Astrocyte (in vitro differentiated cells and primary cell): ENCODE data around the gene TIPIN. TPM values are rescaled to one million over a fixed set of nuclear protein-coding genes. Genes with fewer than 3 reads are reported as not detected.

Experiments used
- DNase-seq: peaks from one replicate; pipeline ENCODE4 v3.0.0-alpha.2; 2010; ENCODE audit warnings: low read depth
- FAIRE-seq: peaks from 2 replicates; lab custom pipeline; 2011; peaks lifted over from hg19 to GRCh38; lab: Jason Lieb, UNC
- H2AFZ ChIP-seq: 2 replicates; pipeline ENCODE4 v1.6.0; 2012; ENCODE audit warnings: low read depth, low read length, inconsistent platforms
- H3K27ac ChIP-seq: 2 replicates; pipeline ENCODE4 v1.5.1; 2011; ENCODE audit warnings: low read depth, low read length, inconsistent platforms
- H3K27me3 ChIP-seq: 2 replicates; pipeline ENCODE4 v1.6.0; 2011; ENCODE audit warnings: low read length, inconsistent platforms; ENCODE audit not compliant: insufficient read depth
- H3K36me3 ChIP-seq: 2 replicates; pipeline ENCODE4 v1.5.1; 2011; ENCODE audit warnings: low read length, inconsistent platforms; ENCODE audit not compliant: insufficient read depth
- H3K4me1 ChIP-seq: 2 replicates; pipeline ENCODE4 v1.5.1; 2011; ENCODE audit warnings: low read length, inconsistent platforms; ENCODE audit not compliant: insufficient read depth
- H3K4me2 ChIP-seq: 2 replicates; pipeline ENCODE4 v1.6.0; 2012; ENCODE audit warnings: low read length, inconsistent platforms
- H3K4me3 ChIP-seq: 2 replicates; pipeline ENCODE4 v1.5.1; 2011; ENCODE audit warnings: low read depth, mild to moderate bottlenecking, low read length, inconsistent platforms; ENCODE audit not compliant: insufficient read depth
- H3K79me2 ChIP-seq: 2 replicates; pipeline ENCODE4 v1.6.0; 2012; ENCODE audit warnings: mild to moderate bottlenecking, low read length, inconsistent platforms; ENCODE audit not compliant: insufficient read depth
- H3K9ac ChIP-seq: 2 replicates; pipeline ENCODE4 v1.6.0; 2012; ENCODE audit warnings: mild to moderate bottlenecking, low read length, inconsistent platforms
- H3K9me3 ChIP-seq: 2 replicates; pipeline ENCODE4 v1.5.1; 2012; ENCODE audit warnings: low read depth, mild to moderate bottlenecking, low read length, inconsistent platforms; ENCODE audit not compliant: insufficient read depth
- H4K20me1 ChIP-seq: 2 replicates; pipeline ENCODE4 v1.6.0; 2012; ENCODE audit warnings: low read length, inconsistent platforms; ENCODE audit not compliant: insufficient read depth
- H3K27ac Mint-ChIP-seq: one replicate; pipeline ENCODE4 v1.8.0; 2021; ENCODE audit warnings: mild to moderate bottlenecking, mixed read lengths; ENCODE audit not compliant: unreplicated experiment
- H3K27me3 Mint-ChIP-seq: one replicate; pipeline ENCODE4 v1.8.0; 2021; ENCODE audit warnings: low read depth, mixed read lengths; ENCODE audit not compliant: unreplicated experiment
- H3K36me3 Mint-ChIP-seq: one replicate; pipeline ENCODE4 v1.8.0; 2021; ENCODE audit warnings: low read depth, mixed read lengths; ENCODE audit not compliant: unreplicated experiment
- H3K4me1 Mint-ChIP-seq: one replicate; pipeline ENCODE4 v1.8.0; 2021; ENCODE audit warnings: low read depth, mixed read lengths; ENCODE audit not compliant: unreplicated experiment
- H3K4me3 Mint-ChIP-seq: one replicate; pipeline ENCODE4 v1.8.0; 2021; ENCODE audit warnings: mild to moderate bottlenecking, moderate library complexity, mixed read lengths; ENCODE audit not compliant: unreplicated experiment
- H3K9me3 Mint-ChIP-seq: one replicate; pipeline ENCODE4 v1.8.0; 2021; ENCODE audit warnings: mild to moderate bottlenecking, mixed read lengths; ENCODE audit not compliant: unreplicated experiment
- CTCF ChIP-seq: IDR thresholded peaks from 2 replicates; pipeline ENCODE4 v1.5.1; 2011; ENCODE audit warnings: low read depth, mild to moderate bottlenecking, inconsistent platforms, low read length, moderate library complexity; ENCODE audit not compliant: insufficient read depth
- EZH2 ChIP-seq: IDR thresholded peaks from 2 replicates; pipeline ENCODE4 v1.6.1; 2012; ENCODE audit warnings: mild to moderate bottlenecking, low read length, inconsistent platforms; ENCODE audit not compliant: insufficient read depth
- total RNA-seq: library from RNA; stranded (reverse); gene quantifications from 2 replicates; pipeline ENCODE4 v1.2.1, GENCODE V29; 2021

The TIPIN gene
- total RNA-seq, 1 donor from 2014 or later: 5.6 TPM

DNA sequence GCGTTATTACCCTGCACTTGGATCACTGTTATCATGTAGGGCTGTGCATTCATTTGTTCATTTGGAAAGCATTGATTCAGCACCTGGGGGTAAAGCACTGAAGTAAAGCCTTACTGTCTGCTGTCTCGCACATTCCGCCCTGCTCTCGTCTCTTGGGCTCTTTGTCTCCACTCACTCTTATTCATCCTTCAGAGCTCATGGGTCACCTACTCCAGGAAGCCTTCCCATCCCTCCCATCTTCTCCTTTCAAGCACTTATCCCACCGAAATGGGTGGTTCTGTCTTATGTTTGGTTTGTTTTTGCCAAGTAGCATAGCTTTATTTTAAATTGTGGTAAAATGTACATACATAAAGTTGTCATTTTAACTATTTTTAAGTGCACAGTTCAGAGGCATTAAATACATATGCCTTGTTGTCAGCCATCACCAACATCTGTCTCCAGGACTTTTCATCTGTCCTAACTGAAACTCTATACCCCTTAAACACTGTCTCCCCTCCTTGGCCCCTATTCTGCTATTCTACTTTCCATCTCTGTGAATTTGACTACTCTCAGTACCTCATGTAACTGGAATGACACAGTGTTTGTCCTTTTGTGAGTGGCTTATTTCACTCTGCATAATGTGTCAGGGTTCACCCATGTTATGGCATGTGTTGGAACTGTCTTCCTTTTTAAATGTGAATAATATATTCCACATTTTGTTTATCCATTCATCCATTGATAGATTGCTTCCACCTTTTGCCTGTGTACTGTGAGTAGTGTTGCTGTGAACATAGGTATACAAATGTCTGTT, 53.8 kb downstream of the TIPIN start:
- H3K4me2 ChIP-seq: no peak overlapping the region
- Mint-ChIP-seq H3K4me1 (peaks cover 4% of the 10 kb centered on the region), H3K4me3 (no peak overlapping the region), H3K9me3 (no peaks in the 10 kb centered on the region), H3K27me3 (no peaks in the 10 kb centered on the region), H3K27ac (no peak overlapping the region), H3K36me3 (peaks cover 2% of the 10 kb centered on the region)
- no peaks in the 10 kb centered on the region for H3K36me3 ChIP-seq
- H4K20me1 ChIP-seq: no peaks in the 10 kb centered on the region
- no peaks in the 10 kb centered on the region for H3K79me2 ChIP-seq
- no peaks in the 10 kb centered on the region for H3K27me3 ChIP-seq
- H3K9ac ChIP-seq: no peak overlapping the region
- peaks cover 3% of the 10 kb centered on the region for H3K4me1 ChIP-seq
- H3K27ac ChIP-seq: no peak overlapping the region
- no peak for TF ChIP-seq EZH2
- no peak for TF ChIP-seq CTCF
- FAIRE-seq (no peak), DNase-seq (no peak)
- H3K9me3 ChIP-seq: no peaks in the 10 kb centered on the region
- H3K4me3 ChIP-seq: no peak overlapping the region
- no peak overlapping the region for H2AFZ ChIP-seq

GRCh38 chr15:66298803-66299251, 57.7 kb downstream of the TIPIN start:
- Histone ChIP-seq H3K4me3 (no peak overlapping the region), H3K4me1 (peaks cover 16% of the 10 kb centered on the region), H3K27ac (no peak overlapping the region), H3K27me3 (no peaks in the 10 kb centered on the region), H3K9ac (no peak overlapping the region), H4K20me1 (no peaks in the 10 kb centered on the region), H2AFZ (no peak overlapping the region), H3K4me2 (no peak overlapping the region), H3K9me3 (no peaks in the 10 kb centered on the region), H3K79me2 (no peaks in the 10 kb centered on the region), H3K36me3 (no peaks in the 10 kb centered on the region)
- Mint-ChIP-seq H3K9me3 (no peaks in the 10 kb centered on the region), H3K4me3 (no peak overlapping the region), H3K27ac (no peak overlapping the region), H3K4me1 (peaks cover 18% of the 10 kb centered on the region), H3K27me3 (no peaks in the 10 kb centered on the region), H3K36me3 (peaks cover 2% of the 10 kb centered on the region)
- FAIRE-seq: no peak
- no peak for TF ChIP-seq EZH2
- TF ChIP-seq CTCF: no peak
- no peak for DNase-seq

DNA sequence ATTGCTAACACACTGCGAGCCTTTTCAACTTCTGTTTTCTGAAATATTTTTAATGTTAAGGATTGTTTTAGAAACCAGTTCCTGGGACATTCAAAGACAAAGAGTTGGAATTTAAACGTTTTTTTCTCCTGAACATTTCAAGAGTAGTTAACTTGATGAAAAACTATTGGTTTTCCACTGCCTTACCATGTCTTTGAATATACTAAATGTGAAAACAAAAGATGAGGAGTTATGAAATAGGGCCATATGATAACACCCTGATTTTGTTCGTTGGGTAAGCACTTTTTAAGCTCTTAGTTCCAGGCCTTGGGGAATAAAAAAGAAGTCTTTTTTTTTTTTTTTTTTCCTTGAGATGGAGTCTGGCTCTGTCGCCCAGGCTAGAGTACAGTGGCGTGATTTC, 60.3 kb downstream of the TIPIN start:
- no peaks in the 10 kb centered on the region for H3K36me3 ChIP-seq
- no peaks in the 10 kb centered on the region for H4K20me1 ChIP-seq
- no peaks in the 10 kb centered on the region for H3K27me3 Mint-ChIP-seq
- no peak overlapping the region for H2AFZ ChIP-seq
- no peak for DNase-seq
- TF ChIP-seq EZH2 (no peak), CTCF (no peak)
- H3K9me3 Mint-ChIP-seq: no peaks in the 10 kb centered on the region
- no peak overlapping the region for H3K4me3 ChIP-seq
- no peak for FAIRE-seq
- no peak overlapping the region for H3K4me2 ChIP-seq
- no peaks in the 10 kb centered on the region for H3K79me2 ChIP-seq
- no peak overlapping the region for H3K9ac ChIP-seq
- H3K4me3 Mint-ChIP-seq: no peak overlapping the region
- H3K4me1 ChIP-seq: peaks cover 21% of the 10 kb centered on the region
- H3K27ac Mint-ChIP-seq: no peak overlapping the region
- H3K4me1 Mint-ChIP-seq: peaks cover 18% of the 10 kb centered on the region
- peaks cover 2% of the 10 kb centered on the region for H3K36me3 Mint-ChIP-seq
- H3K27ac ChIP-seq: no peak overlapping the region
- H3K9me3 ChIP-seq: no peaks in the 10 kb centered on the region
- no peaks in the 10 kb centered on the region for H3K27me3 ChIP-seq
